Activated CD4-positive, alpha-beta memory T cell treated with anti-CD3 and anti-CD28 coated beads, Interleukin-2, amount 10 ng/mL, durations not matched to agents 7 days and 5 days (primary cell): ENCODE data around the gene NSFL1C. TPM values are rescaled to one million over a fixed set of nuclear protein-coding genes. Genes with fewer than 3 reads are reported as not detected.

Source experiments
- CTCF ChIA-PET: fragments of 350-600 bp; sonication (Branson Sonifier 250); formaldehyde crosslinking; loops from one replicate; lab custom pipeline; 2021; ENCODE audit warnings: antibody characterized with exemption, inconsistent platforms; lab: Charles Lee
- POLR2A ChIA-PET: fragments of 350-600 bp; sonication (Branson Sonifier 250); formaldehyde crosslinking; loops from one replicate; lab custom pipeline; 2021; ENCODE audit warnings: antibody characterized with exemption; lab: Charles Lee
- DNase-seq: peaks from one replicate; pipeline ENCODE4 v3.0.0-alpha.2; 2020
- H3K27ac Mint-ChIP-seq: one replicate; pipeline ENCODE4 v1.8.0; 2021; ENCODE audit warnings: mild to moderate bottlenecking, mixed read lengths
- H3K27me3 Mint-ChIP-seq: one replicate; pipeline ENCODE4 v1.8.0; 2021; ENCODE audit warnings: mixed read lengths
- H3K36me3 Mint-ChIP-seq: one replicate; pipeline ENCODE4 v1.8.0; 2021; ENCODE audit warnings: low read depth, mixed read lengths
- H3K4me1 Mint-ChIP-seq: one replicate; pipeline ENCODE4 v1.8.0; 2021; ENCODE audit warnings: mixed read lengths
- H3K4me3 Mint-ChIP-seq: one replicate; pipeline ENCODE4 v1.8.0; 2021; ENCODE audit warnings: mild to moderate bottlenecking, mixed read lengths
- H3K9me3 Mint-ChIP-seq: one replicate; pipeline ENCODE4 v1.8.0; 2021; ENCODE audit warnings: mixed read lengths
- total RNA-seq, 2 experiments: library from RNA; stranded (reverse); gene quantifications; one replicate each; pipeline ENCODE4 v1.2.3, GENCODE V29; 2021

The NSFL1C gene
- total RNA-seq, 2 experiments from 2014 or later, result 49.2 to 49.6 TPM

DNA sequence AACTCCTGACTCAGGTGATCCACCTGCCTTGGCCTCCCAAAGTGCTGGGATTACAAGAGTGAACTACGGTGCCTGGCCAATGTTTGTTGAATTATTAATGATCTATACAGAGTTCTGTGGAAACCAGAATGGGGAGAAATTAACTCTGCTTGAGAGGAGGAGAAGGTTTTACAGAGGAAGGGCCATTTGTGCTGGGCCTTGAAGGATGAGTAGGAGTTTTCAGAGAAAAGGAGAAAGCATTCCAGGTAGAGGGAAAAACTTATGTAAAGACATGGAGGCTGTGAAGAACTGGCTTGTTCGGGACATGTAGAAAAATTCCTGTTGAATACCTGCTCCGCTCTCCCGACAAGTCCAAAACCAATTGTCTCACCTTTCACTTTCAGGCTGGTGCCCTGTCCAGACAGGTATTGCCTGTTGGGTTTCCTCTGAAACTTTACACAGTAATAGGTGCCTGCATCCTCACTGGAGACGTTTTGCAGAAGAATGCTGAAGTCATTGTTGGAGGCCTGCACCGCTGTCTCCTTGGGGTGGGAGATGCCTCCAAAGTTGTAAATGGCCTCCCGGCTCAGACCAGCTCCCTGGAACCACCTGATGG is 11.3 kb upstream of the NSFL1C start:
- H3K27me3 Mint-ChIP-seq, result peaks cover 20% of the 10 kb centered on the region
- no peak overlapping the region for H3K27ac Mint-ChIP-seq

DNA sequence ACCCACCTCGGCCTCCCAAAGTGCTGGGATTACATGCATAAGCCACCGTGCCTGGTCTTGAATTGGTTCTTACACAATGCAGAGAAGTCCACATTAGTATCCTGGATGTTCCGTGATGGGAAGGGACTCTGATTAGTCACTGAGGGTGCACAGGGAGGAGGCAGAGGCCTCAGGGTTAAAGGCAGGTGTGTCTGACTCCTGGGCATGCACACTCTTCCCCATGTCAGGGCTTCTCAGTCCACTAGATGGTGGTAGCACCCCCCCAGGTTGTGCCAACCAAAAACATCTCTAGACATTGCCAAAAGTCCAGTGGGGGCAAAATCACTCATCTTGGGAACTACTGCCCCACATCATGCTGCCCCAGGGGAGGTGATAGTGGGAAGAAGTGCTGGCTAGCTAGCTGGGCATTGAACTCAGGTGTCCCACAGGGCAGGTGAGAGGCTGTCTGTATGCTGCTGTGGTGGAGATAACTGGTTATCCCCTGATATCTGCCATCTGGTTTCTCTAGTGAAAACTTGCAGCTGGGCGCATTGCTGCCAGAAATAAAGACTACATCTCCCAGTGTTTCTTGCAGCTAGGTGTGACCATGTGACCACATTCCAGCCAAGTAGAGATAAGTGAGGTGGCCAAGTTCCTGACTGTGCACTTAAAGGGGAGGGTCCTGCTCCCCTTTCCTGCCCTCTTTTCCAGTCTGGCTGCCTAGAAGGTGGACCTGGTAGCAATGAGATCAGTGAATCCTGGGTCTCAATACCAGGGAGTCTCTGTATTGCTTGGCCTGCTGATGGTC is 8.4 kb upstream of the NSFL1C start:
- Mint-ChIP-seq H3K9me3 (no peaks in the 10 kb centered on the region), H3K4me1 (no peaks in the 10 kb centered on the region), H3K36me3 (no peaks in the 10 kb centered on the region), H3K27ac (no peak overlapping the region), H3K4me3 (no peak overlapping the region), H3K27me3 (peaks cover 3% of the 10 kb centered on the region)
- CTCF ChIA-PET, result interaction anchor here (0.6 to 1.1 kb wide), 2 partner anchors 8 to 176 kb away, joined by 3 to 5 read pairs; partner anchors contain the start of gene NSFL1C
- no peak for DNase-seq
- POLR2A ChIA-PET, result no interaction called here

More for the DNA sequence above, 11.3 kb upstream of the NSFL1C start:
- H3K4me3 Mint-ChIP-seq, result no peak overlapping the region
- H3K36me3 Mint-ChIP-seq, result no peaks in the 10 kb centered on the region
- CTCF ChIA-PET, result interaction anchor here (2.0 kb wide), 1 partner anchor 26 kb away, joined by 6 read pairs; no protein-coding TSS in a partner anchor
- no peaks in the 10 kb centered on the region for H3K4me1 Mint-ChIP-seq
- POLR2A ChIA-PET, result no interaction called here
- no peak for DNase-seq
- H3K9me3 Mint-ChIP-seq, result no peaks in the 10 kb centered on the region

DNA sequence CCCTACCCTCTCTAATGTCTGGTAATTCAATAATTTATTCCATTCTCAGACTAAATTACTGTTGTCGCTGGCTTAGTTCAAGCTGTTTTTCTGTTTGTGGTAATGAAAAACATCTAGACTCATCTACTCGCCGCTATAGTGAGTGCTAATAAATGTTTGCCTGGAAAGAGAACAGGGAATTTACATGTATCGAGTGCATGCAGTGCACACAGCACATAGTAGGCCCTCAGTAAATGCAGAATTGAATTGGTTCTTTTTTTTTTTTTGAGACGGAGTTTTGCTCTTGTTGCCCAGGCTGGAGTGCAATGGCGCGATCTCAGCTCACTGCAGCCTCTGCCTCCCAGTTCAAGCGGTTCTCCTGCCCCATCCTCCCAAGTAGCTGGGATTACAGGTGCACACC is 7.7 kb upstream of the NSFL1C start:
- no peak for DNase-seq
- Mint-ChIP-seq H3K9me3 (no peaks in the 10 kb centered on the region), H3K4me1 (no peaks in the 10 kb centered on the region), H3K36me3 (no peaks in the 10 kb centered on the region), H3K4me3 (no peak overlapping the region), H3K27ac (no peak overlapping the region), H3K27me3 (peaks cover 2% of the 10 kb centered on the region)
- ChIA-PET CTCF (interaction anchor here (1.0 to 1.8 kb wide), 3 partner anchors 8 to 303 kb away, joined by 3 to 8 read pairs (median 5); partner anchors contain the start of gene NSFL1C), POLR2A (no interaction called here)

DNA sequence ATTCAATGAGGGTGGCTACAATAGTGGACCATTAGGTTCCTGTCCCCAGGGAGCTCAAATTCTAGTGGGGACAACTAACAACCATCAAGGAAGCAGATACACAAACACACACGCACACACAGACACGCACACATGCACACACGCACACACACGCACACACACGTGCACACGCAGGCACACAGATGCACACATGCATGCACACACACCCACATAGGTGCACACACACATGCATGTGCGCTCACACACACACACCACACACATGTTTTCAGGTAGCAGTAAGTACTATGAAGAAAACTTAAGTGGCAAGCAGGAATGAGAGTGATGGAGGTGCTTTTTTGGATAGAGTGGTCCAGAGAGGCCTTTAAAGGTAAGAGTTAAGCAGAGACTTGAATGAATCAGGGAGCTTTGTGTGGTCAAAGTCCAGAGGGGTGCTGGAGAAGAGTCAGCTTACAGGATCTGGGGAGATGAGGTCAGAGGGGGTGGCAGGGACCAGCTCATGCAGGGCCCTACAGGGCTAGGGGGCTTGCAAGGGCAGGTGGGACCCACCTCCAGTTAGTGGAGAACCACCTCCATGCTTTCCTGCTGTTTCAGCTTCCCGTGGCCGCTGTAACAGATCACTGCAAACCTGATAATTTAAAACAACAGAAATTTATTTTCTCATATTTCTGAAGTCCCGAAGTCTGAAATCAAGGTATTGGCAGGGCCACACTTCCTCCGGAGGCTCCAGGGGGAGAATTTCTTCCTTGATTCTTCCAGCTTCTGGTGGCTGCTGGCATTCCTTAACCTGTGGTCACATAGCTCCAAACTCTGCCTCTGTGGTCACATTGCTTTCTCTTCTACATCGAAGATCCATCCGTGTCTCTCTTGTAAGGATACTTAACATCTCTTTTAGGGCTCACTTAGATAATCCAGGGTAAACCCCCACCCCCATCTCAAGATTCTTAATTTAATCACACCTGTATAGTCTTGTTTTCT is 6.9 kb upstream of the NSFL1C start:
- Mint-ChIP-seq H3K27me3 (peaks cover 6% of the 10 kb centered on the region), H3K36me3 (no peaks in the 10 kb centered on the region), H3K9me3 (no peaks in the 10 kb centered on the region), H3K4me1 (no peaks in the 10 kb centered on the region), H3K4me3 (no peak overlapping the region), H3K27ac (no peak overlapping the region)
- ChIA-PET POLR2A (no interaction called here), CTCF (interaction anchor here (0.7 to 1.8 kb wide), 3 partner anchors 29 to 445 kb away, joined by 3 to 8 read pairs (median 3); no protein-coding TSS in a partner anchor)
- no peak for DNase-seq

DNA sequence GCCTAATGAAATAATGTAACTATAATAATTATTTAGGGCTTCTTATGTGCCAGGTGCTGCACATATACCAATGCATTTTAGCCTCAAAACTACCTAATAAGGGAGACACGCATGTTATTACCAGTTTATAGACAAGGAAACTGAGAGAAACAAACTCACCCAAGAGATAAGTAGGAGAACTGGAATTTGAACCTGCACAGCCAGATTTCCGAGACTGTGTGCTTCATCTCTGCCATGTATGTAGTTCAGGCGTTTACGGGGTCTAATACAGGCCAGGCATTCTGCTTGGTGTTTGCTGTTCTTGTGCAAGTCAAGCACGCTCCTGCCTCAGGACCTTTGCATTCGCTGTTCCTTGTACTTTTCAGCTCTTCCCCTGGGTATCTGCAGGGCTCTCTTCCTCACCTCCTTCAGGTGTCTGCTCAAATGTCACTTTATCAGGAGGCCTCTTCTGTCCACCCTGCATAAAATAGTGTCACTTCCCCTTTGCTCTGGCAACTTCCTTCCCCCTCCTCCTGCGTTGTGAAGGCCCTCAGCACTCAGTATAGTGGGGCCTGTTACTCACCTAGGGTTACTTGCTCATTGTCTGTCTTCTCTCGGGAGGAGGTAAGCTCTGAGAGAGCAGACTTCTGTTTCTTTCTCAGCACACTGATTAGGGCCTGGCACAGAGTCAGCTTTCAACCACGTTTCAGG is 6.1 kb upstream of the NSFL1C start:
- CTCF ChIA-PET, result interaction anchor here (1.8 kb wide), 1 partner anchor 305 kb away, joined by 8 read pairs; no protein-coding TSS in a partner anchor
- DNase-seq, result no peak
- H3K4me3 Mint-ChIP-seq, result no peak overlapping the region
- no peak overlapping the region for H3K27ac Mint-ChIP-seq
- H3K9me3 Mint-ChIP-seq, result no peaks in the 10 kb centered on the region
- peaks cover 4% of the 10 kb centered on the region for H3K4me1 Mint-ChIP-seq
- peaks cover 14% of the 10 kb centered on the region for H3K27me3 Mint-ChIP-seq
- no peaks in the 10 kb centered on the region for H3K36me3 Mint-ChIP-seq
- POLR2A ChIA-PET, result no interaction called here

DNA sequence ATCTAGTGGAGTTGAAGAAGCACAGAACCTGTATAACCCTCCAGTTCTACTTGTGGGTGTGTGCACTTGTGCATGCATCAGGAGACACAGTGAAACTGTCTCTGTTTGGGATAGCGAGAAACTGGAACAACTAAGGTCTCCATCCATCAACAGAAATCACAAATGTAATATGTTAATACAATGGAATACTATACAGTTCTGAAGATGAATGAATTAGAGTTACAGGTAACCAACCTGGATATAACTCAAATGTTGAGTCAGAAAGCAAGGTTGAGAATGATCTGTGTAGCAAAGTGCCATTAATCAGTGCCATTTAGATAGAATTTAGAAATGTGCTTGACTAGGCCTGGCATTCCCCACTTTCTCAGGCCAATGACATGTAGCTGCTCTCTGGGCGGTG is 4.6 kb upstream of the NSFL1C start:
- H3K36me3 Mint-ChIP-seq, result no peaks in the 10 kb centered on the region
- H3K4me1 Mint-ChIP-seq, result peaks cover 12% of the 10 kb centered on the region
- H3K9me3 Mint-ChIP-seq, result no peaks in the 10 kb centered on the region
- POLR2A ChIA-PET, result no interaction called here
- CTCF ChIA-PET, result no interaction called here
- no peak for DNase-seq
- peaks cover 20% of the 10 kb centered on the region for H3K27me3 Mint-ChIP-seq
- H3K27ac Mint-ChIP-seq, result no peak overlapping the region
- H3K4me3 Mint-ChIP-seq, result no peak overlapping the region

DNA sequence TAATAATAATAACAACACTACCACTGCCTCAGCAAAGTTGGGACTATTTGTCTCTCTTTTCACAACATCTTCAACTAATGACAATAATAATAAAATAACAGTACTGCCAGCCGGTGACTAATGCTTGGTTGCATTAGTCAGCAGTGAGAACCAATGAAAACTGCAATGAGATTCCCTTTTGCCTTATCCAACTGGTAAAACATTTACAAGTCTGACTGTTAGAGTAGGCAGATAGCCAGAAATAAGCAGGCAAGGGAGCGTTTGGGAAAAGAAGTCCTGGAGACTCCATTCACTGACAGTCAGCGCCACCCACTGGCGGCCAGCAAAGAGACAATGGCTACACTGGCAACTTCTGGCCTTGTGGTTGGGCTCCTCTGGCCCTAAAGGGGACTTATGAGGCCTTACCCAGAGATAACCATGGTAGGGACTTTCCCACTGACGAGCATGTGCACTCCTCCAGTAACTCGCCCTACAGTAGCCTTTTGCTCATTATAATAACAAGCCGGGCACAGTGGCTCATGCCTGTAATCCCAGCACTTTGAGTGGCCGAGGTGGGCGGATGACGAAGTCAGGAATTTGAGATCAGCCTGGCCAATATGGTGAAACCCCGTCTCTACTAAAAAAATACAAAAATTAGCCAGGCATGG is 3.4 kb upstream of the NSFL1C start:
- no peaks in the 10 kb centered on the region for H3K36me3 Mint-ChIP-seq
- DNase-seq, result peak; percentile 39
- ChIA-PET CTCF (interaction anchor here (1.2 kb wide), 1 partner anchor 11 kb away, joined by 3 read pairs; no protein-coding TSS in a partner anchor), POLR2A (no interaction called here)
- no peak overlapping the region for H3K27ac Mint-ChIP-seq
- peaks cover 20% of the 10 kb centered on the region for H3K27me3 Mint-ChIP-seq
- H3K9me3 Mint-ChIP-seq, result no peaks in the 10 kb centered on the region
- peaks cover 22% of the 10 kb centered on the region for H3K4me1 Mint-ChIP-seq
- no peak overlapping the region for H3K4me3 Mint-ChIP-seq

DNA sequence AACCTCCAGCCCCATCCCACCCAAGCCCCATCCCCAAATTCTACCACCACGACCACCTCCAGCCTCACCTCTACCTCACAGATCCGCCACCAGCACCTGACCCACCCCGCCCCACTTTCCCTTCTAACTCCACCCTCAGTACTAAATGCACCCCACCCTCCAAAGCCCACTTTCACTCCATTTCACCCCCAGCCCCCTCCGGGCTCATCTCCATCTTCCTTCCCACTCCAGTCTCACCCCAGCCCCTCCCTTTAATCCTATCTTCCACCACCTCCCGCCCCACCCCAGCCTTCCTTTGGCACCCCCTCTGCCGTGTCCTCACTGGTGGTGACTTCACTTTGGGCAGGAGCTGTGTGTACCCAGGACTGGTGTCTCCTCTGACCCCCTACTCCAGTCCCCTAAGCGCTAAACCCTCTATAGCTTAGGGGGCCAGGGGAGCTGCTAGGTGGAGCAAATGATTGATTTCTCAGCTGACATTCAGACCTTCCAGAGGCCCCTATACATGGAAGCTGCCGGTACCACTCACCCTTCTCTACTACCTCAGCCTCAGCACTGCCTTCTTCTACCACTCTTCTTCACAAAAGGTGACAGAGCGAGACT is 2.8 kb upstream of the NSFL1C start:
- H3K36me3 Mint-ChIP-seq, result peaks cover under 1% of the 10 kb centered on the region
- H3K4me3 Mint-ChIP-seq, result no peak overlapping the region
- H3K27ac Mint-ChIP-seq, result no peak overlapping the region
- CTCF ChIA-PET, result interaction anchor here (1.2 to 3.0 kb wide), 5 partner anchors 10 to 308 kb away, joined by 3 to 17 read pairs (median 8); no protein-coding TSS in a partner anchor
- no peaks in the 10 kb centered on the region for H3K9me3 Mint-ChIP-seq
- peaks cover 20% of the 10 kb centered on the region for H3K27me3 Mint-ChIP-seq
- no peak for DNase-seq
- peaks cover 29% of the 10 kb centered on the region for H3K4me1 Mint-ChIP-seq
- POLR2A ChIA-PET, result no interaction called here

DNA sequence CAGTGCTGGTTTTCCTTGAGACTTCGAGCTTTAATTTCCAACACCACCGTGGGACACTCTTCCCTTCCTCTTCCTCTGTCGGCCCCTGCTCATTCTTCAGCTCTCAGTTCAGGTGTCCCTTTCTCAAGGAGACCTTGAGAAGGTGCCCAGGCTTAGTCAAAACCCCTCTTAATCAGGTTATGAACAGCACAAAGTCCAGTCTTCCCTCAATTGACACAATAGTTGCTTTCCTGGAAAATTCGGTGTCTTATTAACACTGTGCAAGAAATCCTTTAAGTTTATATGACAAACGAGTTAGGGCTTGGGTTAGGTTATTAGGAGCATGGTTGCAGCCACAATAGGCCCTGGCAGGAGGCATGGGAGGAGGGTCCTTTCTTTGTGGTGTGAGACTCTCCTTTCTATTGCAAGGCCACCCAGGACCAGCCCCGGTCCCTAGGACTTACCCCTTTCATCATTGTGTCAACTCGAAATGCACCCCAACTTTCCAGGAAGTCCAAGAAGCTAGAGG is 1.5 kb upstream of the NSFL1C start:
- DNase-seq, result no peak
- peaks cover 20% of the 10 kb centered on the region for H3K27me3 Mint-ChIP-seq
- no peaks in the 10 kb centered on the region for H3K9me3 Mint-ChIP-seq
- H3K27ac Mint-ChIP-seq, result no peak overlapping the region
- ChIA-PET CTCF (interaction anchor here (0.8 to 3.0 kb wide), 7 partner anchors 12 to 309 kb away, joined by 3 to 17 read pairs (median 7); no protein-coding TSS in a partner anchor), POLR2A (interaction anchor here (1.1 to 1.4 kb wide), 3 partner anchors 29 to 1002 kb away, joined by 3 to 4 read pairs (median 4); no protein-coding TSS in a partner anchor)
- H3K4me1 Mint-ChIP-seq, result peaks cover 41% of the 10 kb centered on the region
- H3K4me3 Mint-ChIP-seq, result no peak overlapping the region
- peaks cover 6% of the 10 kb centered on the region for H3K36me3 Mint-ChIP-seq

DNA sequence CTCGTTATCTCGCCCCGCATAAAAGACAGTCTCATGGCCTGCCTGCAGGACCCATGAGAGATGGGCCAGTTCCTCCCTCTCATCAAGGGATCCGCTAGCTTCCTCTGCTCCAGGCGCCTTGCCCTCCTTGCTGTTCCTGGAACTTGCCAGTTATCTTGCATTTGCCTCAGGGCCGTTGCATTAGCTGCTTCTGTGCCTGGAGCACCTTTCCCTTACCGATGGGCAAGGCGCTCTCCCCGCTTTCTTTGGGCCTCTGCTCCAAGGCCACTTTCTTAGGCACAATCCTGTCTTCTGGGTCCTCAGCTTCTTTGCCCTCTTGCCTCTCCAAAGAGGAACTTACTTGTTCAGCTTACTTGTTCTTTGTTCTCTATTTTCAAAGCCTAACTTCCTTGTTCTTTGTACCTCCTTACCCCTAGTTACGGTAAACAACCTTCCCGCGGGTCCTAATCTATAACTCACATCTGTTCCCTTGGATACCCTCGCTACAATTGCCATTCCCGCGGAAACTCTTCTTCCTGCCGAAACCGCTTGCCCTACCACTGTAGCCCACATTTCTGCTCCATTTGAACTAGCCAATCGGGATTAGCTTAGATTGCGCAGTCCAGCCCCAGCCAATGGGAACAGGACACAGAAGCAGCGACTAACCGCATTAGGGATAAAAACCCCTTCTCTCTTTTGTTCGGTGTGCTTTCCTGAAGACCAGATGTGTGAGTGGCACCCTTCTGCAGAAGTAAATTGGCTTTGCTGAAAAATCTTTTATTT is 887 bp upstream of the NSFL1C start:
- no peaks in the 10 kb centered on the region for H3K9me3 Mint-ChIP-seq
- DNase-seq, result no peak
- CTCF ChIA-PET, result interaction anchor here (0.7 to 3.0 kb wide), 19 partner anchors 8 to 359 kb away, joined by 3 to 17 read pairs (median 3); partner anchors contain the start of gene PSMF1
- no peak overlapping the region for H3K27ac Mint-ChIP-seq
- peaks cover 43% of the 10 kb centered on the region for H3K4me1 Mint-ChIP-seq
- peaks cover 8% of the 10 kb centered on the region for H3K36me3 Mint-ChIP-seq
- peaks cover 20% of the 10 kb centered on the region for H3K27me3 Mint-ChIP-seq
- peak overlapping the region; percentile 85 for H3K4me3 Mint-ChIP-seq
- POLR2A ChIA-PET, result interaction anchor here (0.6 to 2.2 kb wide), 10 partner anchors 19 to 1002 kb away, joined by 3 to 16 read pairs (median 4); partner anchors contain the start of gene PSMF1
